ENCODE results near the gene CGB1.

Gene CGB1

GRCh38 chr19:48993175-48994034 is 43.3 kb downstream of the CGB1 start, which contains the start of the genes GYS1 and RUVBL2:
GYS1 (minus strand) TSS chr19:48993309; CDS start chr19:48993112, 197 bp downstream.
RUVBL2 (plus strand) TSS chr19:48993887; CDS start chr19:48993912, 25 bp downstream.
- DNase-seq: peak; percentile 99

DNA sequence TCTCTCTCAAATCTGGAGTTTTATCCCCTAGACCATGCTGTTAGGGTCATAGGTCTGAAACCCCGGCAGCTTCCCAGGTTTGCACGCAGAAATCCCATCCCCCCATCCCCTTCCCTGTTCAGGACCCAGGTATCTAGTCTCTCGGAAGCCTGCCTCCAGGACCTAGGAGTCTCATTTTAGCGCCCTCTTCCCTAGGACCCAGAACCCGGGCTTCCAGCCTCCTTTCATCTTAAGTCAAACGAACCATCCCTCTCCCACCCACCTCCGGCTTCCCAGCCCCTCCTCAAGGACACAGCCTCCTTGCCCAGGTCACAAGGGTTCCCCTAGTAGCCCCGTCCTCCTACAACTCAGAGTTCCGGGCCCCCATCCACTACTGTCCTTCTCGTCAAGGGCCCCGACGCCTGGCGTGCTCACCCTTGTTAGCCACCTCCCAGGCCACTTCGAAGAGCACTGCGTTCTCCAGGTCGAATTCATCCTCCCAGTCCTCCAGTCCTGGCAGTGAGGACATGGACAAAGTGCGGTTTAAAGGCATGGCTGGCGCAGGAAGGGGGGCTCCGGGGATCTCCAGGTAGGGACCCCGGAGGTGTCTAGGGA is 44.0 kb downstream of the CGB1 start:
- no peak for DNase-seq

GRCh38 chr19:48991873-48992580 is 44.7 kb downstream of the CGB1 start:
- no peak for DNase-seq

DNA sequence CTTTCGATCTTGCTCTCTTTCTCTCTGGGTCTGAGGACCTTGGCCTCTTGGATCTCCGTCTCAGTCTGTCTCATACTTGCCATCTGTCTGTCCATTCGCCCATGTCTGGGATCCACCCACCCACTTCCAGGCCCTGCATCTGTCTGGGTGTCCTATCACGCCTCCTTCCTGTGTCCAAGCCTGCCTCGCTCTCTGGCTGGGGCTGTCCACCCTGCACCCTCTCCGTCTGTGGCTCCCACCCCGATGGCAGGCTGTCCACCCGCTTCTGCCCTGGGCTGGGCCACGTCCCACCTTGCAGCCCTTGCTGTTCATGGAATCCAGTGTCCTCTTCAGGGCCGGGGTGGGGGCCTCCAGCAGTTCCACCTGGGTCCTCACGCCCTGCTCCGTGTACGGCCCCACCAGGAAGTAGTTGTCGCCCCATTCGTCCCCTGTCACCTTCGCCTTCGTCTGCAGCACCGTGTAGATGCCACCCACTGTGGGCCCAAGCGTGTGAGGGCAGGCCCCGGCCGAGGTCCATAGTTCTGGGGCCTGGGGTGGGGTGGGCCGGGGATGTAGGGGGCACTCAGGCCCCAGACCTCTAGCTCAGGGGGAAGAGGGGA is 45.6 kb downstream of the CGB1 start:
- DNase-seq: no peak

DNA sequence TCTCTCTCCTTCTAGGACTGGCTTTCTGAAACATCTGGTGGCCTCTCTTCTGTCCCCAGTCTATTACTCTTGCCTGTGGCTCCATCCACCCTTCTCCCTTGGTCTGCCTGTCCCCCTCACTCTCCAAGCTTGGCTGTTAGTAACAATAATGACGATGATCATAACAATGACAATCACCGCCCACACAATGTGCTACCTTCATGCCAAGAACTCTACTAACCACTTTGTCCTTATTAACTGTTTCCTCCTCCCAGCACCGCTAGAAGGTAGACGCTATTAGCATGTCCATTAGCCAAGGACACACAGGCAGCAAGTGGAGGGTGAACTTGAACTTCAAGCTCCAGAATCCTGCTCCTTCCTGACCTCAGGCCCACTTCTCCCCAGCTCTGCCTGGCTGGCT is 46.3 kb downstream of the CGB1 start:
- DNase-seq: no peak

DNA sequence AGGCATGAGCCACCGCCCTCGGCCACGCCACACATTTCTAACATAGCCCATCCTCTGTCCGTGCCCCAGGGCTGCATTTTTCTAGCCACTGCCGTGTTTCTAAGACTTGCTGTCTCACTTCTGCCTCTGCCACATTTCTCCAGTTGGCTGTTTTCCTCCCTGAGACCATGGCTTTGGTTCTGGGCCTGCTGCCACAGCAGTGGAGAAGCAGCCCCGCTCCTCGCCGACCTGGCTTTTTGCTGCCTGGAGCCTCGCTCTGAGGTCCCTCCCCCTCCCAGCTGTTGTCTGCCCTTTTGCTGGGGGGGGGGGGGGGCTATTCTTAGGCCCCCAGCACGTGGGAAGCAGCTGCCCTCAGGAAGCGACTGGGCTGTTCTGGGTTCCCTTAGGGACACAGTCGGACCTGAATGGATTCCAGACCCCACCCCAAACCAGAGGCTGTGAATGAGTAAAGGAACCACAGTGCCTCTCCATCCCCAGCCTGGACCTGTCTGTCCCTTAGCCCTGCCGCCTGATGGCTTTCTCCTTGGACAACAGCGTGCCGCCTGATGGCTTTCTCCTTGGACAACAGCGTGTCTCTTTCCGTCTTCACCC is 46.9 kb downstream of the CGB1 start:
- DNase-seq: no peak

DNA sequence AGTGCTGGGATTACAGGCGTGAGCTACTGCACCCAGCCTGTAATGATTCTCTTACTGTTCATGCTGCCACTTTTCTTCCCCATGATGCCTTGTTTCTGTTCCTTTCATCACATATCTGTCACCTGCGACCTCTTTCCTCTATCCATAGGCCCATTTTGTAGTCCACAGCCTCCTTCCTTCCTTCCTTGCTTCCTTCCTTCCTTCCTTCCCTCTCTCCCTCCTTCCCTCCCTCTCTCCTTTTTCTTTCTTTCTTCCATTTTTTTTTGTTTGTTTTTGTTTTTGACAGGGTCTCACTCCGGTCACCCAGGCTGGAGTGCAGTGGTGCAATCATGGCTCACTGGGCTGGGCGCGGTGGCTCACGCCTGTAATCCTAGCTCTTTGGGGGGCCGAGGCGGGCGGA is 47.8 kb downstream of the CGB1 start:
- DNase-seq: no peak

DNA sequence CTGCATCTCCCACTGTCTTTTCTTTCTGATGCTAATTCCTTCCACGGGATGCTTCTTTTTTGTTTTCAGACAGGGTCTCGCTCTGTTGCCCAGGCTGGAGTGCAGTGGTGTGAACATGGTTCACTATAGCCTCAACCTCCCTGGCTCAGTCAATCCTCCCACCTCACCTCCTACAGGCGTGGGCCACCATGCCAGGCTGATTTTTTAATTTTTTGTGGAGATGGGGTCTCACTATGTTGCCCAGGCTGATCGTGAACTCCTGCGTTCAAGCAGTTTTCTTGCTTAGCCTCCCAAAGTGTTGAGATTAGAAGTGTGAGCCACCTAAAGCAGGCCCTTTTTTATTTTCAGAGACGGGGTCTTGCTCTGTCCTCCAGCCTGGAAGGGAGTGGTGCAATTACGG is 48.4 kb downstream of the CGB1 start:
- DNase-seq: no peak

DNA sequence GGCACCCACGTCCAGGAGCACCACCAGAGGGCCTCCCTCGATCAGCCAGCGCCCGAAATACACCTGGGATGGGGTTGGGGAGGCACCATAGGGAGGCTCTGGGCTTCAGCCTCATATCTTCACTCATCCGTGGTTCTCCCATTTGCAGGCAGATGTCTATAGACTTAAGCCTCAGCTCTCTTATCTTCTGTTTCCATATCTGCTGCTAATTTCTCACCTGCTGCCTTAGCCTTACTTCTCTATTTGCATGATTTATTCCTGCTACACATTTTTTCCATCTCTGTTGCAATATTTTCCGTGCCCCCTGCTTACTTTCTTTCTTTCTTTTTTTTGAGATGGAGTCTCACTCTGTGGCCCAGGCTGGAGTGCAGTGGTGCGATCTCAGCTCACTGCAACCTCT is 49.4 kb downstream of the CGB1 start:
- DNase-seq: no peak

GRCh38 chr19:48986211-48986610 is 50.5 kb downstream of the CGB1 start:
- no peak for DNase-seq

GRCh38 chr19:48985711-48986110 is 51.0 kb downstream of the CGB1 start:
- no peak for DNase-seq

Measured in activated effector memory CD4-positive, alpha-beta T cell treated with Interleukin-2 at 50 U/mL for 16 hours (primary cell).